Epithelial cell of prostate (primary cell): ENCODE measurements around the gene RBBP5.

ENCODE experiments used
- DNase-seq: peaks from one replicate; pipeline ENCODE4 v3.0.0-alpha.2; 2011; ENCODE audit warnings: low read depth, low spot score
- H3K27ac ChIP-seq: fragments of 450-650 bp; 2 replicates; pipeline ENCODE4 v1.5.1; 2017; ENCODE audit warnings: mild to moderate bottlenecking

Gene RBBP5

GRCh38 chr1:205060746-205061145 is 61.0 kb downstream of the RBBP5 start:
- H3K27ac ChIP-seq = no peak overlapping the region
- no peak for DNase-seq

- DNase-seq = no peak
- no peak overlapping the region for H3K27ac ChIP-seq
Observed at GRCh38 chr1:205059660-205060059, 62.1 kb downstream of the RBBP5 start.

DNA sequence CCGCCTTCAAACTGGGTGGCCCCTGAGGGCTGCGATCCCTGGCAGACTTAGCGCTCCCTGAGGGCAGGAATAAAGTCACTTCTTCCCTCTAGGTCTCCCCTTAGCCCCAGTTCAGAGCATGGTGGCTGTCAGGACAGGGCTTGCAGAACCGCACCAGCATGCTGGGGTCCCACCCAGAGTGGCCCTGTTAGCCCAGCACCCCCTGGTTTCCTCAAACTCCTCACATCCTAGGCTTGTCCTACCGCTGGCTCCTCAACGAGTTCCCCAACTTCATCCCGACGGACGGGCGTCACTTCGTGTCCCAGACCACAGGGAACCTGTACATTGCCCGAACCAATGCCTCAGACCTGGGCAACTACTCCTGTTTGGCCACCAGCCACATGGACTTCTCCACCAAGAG is 62.9 kb downstream of the RBBP5 start:
- no peak for DNase-seq
- H3K27ac ChIP-seq = no peak overlapping the region

DNA sequence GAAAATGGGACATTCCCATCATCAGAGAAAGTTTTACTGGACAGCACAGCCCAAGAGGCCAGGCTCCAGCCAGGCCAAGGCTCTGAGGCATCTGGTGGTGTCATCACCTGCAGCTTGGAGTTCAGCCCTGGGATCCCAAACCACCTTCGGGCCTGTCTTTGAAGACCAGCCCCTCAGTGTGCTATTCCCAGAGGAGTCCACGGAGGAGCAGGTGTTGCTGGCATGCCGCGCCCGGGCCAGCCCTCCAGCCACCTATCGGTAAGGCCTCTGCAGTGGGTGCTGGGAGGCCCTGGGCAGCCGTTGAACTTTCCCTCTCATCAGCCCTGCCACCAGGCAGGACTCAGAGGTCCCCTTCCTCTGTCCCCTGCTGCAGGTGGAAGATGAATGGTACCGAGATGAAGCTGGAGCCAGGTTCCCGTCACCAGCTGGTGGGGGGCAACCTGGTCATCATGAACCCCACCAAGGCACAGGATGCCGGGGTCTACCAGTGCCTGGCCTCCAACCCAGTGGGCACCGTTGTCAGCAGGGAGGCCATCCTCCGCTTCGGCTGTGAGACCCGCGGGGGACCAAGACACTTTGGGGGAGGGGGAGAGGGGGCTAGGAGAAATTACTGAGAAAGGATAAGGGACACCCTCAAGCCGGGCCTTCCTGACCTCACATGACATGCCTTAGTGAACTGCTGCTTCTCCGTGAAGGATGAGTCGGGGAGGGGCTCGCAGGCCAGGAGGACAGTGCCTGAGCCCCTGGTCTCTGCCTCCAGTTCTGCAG is 63.8 kb downstream of the RBBP5 start:
- DNase-seq = no peak
- H3K27ac ChIP-seq = no peak overlapping the region

DNA sequence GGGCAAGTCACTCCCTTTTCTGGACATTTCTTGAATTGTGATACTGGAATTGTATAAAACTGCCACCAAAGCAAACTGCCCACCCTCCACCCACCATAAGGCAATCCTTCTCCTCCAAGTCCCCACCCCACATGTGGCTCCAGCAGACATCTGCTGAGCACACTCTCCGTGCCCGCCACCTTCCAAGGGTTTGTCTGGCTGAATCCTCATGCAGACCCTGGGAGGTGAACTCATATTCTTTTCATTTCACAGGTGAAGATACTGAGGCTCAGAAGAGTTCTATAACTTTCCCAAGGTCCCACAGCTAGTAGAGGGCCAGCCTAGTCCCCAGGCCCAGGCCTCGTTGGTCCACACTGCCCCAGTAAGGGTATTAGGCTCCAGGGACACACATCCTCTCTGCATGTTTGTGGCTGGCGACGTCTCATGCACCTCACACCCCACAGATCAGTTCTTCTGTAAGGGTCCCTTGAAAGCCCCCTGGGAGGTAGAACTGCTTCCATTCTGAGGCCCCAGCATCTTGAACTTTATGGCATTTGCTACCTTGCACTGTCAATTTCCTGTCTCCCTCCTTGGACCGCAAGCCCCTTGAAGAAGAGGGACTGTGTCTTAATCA is 64.7 kb downstream of the RBBP5 start:
- DNase-seq = no peak
- H3K27ac ChIP-seq = no peak overlapping the region

DNA sequence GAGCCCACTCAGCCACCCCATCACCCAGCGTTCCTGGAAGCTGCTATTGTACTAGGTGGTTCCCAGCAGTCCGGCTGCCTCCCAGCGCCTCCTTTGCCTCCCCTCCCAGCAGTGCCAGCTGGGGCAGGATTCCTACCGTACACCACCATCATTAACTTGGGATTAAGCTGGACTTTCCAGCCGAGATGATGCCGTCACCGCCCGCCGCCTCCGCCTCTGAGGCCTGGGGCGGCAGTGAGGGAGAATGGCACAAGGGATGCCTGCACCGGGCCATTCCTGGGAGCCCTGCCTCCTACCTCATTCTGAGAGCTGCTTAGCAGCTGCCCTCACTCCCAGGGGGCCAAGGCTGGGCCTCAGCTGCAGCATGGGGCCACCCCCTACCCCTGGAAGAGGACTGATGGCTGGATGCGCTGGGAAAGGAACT is 65.6 kb downstream of the RBBP5 start:
- H3K27ac ChIP-seq = no peak overlapping the region
- DNase-seq = no peak

GRCh38 chr1:205054013-205054412 is 67.8 kb downstream of the RBBP5 start:
- H3K27ac ChIP-seq = no peak overlapping the region

GRCh38 chr1:205053296-205053695 is 68.5 kb downstream of the RBBP5 start:
- no peak for DNase-seq
- H3K27ac ChIP-seq = no peak overlapping the region

More at GRCh38 chr1:205054013-205054412, 67.8 kb downstream of the RBBP5 start:
- DNase-seq = no peak

DNA sequence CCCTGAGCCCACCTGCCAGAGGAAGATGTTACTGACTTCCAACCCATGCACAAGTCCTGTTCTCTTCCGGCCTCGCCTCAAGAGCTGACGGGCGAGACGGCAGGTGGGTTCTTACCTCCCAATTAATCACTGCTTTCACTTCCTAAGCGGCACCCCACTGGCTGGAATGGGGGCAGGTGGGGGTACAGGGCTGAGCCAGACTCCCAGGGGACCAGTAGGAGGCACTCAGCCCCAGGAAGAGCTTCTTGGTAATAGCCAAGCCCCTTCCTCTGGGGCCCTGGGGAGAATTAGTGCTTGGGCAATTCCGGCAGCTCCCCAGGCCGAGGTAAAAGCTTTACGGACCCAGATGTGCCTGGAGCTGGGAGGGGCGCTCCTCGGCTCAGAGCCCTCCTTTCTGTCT is 69.1 kb downstream of the RBBP5 start:
- no peak for DNase-seq
- no peak overlapping the region for H3K27ac ChIP-seq

DNA sequence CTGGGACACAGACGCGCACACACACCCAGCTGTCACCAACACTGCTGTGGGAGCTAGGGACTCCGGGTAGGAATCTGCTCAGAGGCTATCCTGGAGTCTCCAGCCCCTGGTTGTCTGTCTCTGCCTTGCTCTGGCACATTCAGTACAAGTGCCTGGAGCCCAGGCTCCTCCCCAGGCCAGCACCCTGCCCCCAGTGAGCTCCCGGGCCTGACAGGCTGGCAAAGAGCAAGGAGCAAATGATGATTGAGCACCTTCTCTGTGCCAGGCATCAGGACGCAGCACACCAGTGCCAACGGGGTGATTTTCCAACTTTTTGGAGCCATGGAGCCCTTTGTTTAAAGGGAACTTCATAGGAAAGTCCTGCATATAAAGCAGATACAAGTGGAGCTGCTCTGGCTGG is 72.3 kb downstream of the RBBP5 start:
- no peak for DNase-seq
- H3K27ac ChIP-seq = no peak overlapping the region

DNA sequence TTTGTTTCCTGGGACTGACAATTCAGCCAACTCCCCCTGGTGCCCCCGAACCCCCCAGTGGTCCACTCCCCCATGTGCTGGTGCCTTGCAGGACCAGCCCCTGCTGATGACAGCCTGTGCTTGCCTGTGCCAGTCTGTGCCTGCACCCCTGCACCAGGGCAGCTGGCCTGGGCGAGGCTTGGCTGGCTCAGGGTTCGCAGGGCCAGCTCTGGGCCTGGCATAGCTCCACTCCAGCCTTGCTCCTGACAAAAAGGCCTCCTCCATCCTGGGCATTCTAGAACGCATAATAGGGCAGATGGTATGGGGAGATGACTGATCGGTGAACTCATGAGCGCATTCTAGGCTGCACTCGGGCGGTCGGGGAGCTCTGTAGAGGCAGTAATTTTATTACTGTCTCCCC is 73.4 kb downstream of the RBBP5 start:
- DNase-seq = no peak
- no peak overlapping the region for H3K27ac ChIP-seq

DNA sequence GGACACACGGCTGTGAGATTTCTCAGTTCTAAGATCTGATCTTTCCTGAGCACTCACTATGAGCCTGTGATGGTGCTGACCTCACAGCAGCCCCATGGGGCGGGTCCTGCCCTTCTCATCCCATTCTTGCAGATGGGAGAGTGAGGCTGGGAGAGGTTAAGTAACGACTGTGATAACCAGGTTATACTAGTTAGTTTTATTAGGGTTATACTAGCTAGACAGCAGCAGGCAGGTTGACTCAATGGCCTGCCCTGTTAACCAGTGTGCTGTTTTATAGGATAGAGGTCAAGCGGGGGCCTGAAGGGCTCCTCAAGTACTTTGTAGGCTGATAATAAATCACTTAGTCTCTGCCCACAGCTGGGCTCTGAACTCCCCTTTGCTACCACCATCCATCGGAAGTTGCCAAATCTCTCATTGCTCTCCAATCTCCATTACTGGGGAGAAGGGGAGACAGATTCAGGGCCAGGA is 74.0 kb downstream of the RBBP5 start:
- no peak for DNase-seq
- H3K27ac ChIP-seq = no peak overlapping the region

DNA sequence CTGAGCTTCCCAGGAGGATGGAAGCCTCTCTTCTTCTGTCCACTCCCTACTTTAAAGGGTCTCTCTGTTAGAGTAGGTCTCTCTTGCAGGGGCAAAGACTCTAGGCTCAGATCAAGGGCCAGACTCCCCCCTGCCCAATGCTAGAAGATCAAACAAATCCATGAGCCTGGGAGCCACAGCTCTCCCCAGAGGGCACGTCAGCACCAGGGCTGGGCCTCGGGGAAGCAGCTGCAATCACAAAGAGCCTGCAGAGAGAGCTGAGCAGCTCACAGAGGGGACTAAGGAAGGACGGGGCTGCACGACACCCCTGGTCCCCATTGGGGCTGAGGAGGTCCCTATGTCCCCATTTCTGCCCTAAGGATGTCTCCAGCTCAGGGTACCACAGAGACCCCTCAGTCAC is 74.9 kb downstream of the RBBP5 start:
- no peak for DNase-seq
- H3K27ac ChIP-seq = no peak overlapping the region

GRCh38 chr1:205045146-205045545 is 76.6 kb downstream of the RBBP5 start:
- no peak overlapping the region for H3K27ac ChIP-seq
- DNase-seq = no peak

- DNase-seq = no peak
- H3K27ac ChIP-seq = no peak overlapping the region
Observed at GRCh38 chr1:205044741-205045140, 77.0 kb downstream of the RBBP5 start.

DNA sequence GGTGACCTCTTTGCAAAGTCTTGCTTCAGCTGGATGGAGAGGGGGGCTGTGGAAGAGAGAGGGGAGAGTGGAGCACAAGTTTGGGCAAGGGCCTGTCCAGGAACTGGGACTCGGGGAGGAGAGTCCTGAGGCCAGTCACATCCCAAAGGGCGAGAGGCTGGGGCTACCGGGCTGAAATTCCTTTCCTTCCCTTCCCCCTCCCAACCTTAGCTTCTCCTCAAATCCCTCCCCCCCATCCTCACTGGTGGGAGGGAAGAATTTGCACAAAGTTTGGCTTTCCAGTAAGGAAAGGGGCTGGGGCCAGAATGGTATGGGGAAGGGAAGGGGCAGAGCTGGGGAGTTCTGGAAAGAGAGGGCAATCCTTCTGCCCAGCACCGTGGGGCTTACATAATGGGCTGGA is 77.9 kb downstream of the RBBP5 start:
- no peak overlapping the region for H3K27ac ChIP-seq
- DNase-seq = no peak

GRCh38 chr1:205042911-205043806 is 78.6 kb downstream of the RBBP5 start, which contains the start of gene CNTN2:
TSS of gene CNTN2 (plus strand) at chr1:205043212. CDS start at chr1:205053186, 9,974 bp downstream.
- no peak for DNase-seq
- no peak within 1 kb of the TSS for H3K27ac ChIP-seq

DNA sequence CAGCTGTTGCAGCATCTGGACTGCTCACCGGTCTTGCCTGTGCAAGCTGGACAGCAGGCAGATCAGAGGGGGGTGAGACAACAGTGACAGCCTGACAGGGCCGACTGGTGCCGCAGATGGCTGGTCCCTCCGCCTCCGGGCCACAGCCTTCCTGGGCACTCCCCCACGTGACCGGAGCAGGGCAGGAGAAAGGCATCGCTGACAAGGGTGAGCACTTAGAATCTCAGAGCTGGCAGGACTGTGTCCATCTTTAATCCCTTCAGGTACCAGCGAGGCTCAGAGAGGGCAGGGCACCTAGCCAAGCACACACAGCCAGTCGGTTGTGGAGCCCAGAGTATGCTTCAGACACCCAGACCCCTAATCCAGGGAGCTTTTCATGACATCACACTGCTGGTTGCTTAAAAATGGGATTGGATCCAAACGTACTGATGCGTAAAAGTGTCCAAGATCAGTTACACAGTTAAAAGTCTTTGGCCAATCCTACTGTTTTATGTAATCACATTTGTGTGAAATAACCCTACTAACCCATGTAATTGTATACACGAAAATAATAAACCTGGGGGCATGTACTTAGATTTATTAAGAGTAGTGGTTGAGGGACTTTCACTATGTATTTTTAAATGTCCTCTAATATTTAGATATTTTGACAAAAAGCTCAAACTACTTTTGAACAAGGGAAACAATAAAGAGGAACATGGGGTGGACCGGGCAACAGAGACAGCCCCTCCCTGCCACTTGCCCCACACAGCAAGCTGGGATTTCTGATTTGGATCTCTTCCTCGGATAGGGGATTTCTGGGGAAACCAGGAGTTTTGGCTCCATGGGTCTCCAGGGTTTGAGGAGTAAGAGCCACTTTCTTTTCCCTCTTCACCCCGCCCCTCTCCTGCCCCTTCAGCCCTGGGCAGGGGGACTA is 79.5 kb downstream of the RBBP5 start:
- no peak for DNase-seq
- no peak overlapping the region for H3K27ac ChIP-seq

DNA sequence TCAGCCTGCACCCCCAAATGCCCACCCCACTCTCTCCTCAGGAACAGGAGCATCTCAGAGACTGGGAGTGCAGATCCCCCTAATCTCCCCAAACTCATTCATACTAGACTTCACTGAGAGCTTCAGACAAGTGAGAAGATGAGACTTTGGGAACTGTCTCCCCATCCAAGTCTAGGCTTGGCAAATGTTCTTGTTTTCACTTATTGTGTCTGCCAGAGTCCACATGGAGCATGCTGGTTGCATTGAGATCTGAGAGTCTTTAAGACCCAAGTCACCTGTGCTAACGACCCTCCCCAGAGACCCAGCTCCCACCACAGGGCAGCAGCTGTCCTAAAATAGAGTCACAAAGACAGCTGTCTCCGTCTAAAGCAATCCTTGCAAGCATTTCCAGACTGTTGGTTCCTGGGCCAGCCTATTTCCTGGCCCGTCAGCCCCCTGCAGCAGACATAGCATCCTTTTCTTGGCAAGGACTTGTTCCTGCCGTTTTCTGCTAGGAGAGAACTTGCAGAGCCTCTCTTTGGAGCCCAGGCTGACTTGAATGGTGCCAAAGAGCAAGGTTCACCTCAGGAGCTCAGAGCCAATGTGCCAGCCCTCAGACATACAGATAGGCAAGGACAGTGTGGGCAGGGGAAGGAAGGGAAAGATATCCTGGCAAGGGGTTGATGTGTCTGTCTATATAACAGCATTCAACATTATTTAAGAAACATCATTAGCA is 80.6 kb downstream of the RBBP5 start:
- no peak for DNase-seq
- H3K27ac ChIP-seq = no peak overlapping the region
